ENCODE results near the gene EML4.
"Not testable (repeated sequence)": the region's sequence is repeated elsewhere in the genome, so short reads cannot be mapped to it uniquely, and the experiment has no call there.

The EML4 gene

GRCh38 chr2:42267530-42267929, 98.4 kb downstream of the EML4 start:
- DNase-seq, result no peak

GRCh38 chr2:42268528-42269151, 99.5 kb downstream of the EML4 start:
- no peak for DNase-seq

GRCh38 chr2:42270757-42271156, 101.6 kb downstream of the EML4 start:
- no peak for DNase-seq

GRCh38 chr2:42271246-42271645, 102.1 kb downstream of the EML4 start:
- DNase-seq, result not testable (repeated sequence)

- no peak for DNase-seq
Measured at GRCh38 chr2:42274863-42275262, 105.7 kb downstream of the EML4 start.

- DNase-seq, result no peak
Measured at GRCh38 chr2:42281416-42282081, 112.4 kb downstream of the EML4 start.

- no peak for DNase-seq
Measured at GRCh38 chr2:42284019-42284418, 114.9 kb downstream of the EML4 start.

- DNase-seq, result no peak
Measured at GRCh38 chr2:42286268-42286946, 117.3 kb downstream of the EML4 start.

GRCh38 chr2:42288811-42289210, 119.7 kb downstream of the EML4 start:
- DNase-seq, result no peak

- no peak for DNase-seq
Measured at GRCh38 chr2:42289222-42289621, 120.1 kb downstream of the EML4 start.

GRCh38 chr2:42290005-42290404, 120.9 kb downstream of the EML4 start:
- no peak for DNase-seq

- no peak for DNase-seq
Measured at GRCh38 chr2:42293019-42293418, 123.9 kb downstream of the EML4 start.

- no peak for DNase-seq
Measured at GRCh38 chr2:42296226-42296625, 127.1 kb downstream of the EML4 start.

- no peak for DNase-seq
Measured at GRCh38 chr2:42297322-42297936, 128.3 kb downstream of the EML4 start.

- no peak for DNase-seq
Measured at GRCh38 chr2:42298132-42298531, 129.0 kb downstream of the EML4 start.

GRCh38 chr2:42298996-42299754, 130.0 kb downstream of the EML4 start:
- DNase-seq, result no peak

- no peak for DNase-seq
Measured at GRCh38 chr2:42300527-42300926, 131.4 kb downstream of the EML4 start.

- DNase-seq, result no peak
Measured at GRCh38 chr2:42303252-42303651, 134.1 kb downstream of the EML4 start.

GRCh38 chr2:42304059-42304713, 135.0 kb downstream of the EML4 start:
- no peak for DNase-seq

GRCh38 chr2:42307180-42307579, 138.0 kb downstream of the EML4 start:
- DNase-seq, result no peak

- no peak for DNase-seq
Measured at GRCh38 chr2:42309366-42309765, 140.2 kb downstream of the EML4 start.

- no peak for DNase-seq
Measured at GRCh38 chr2:42310007-42310515, 140.9 kb downstream of the EML4 start.
